Limb (tissue), 2 donors: Measurements from ENCODE around the gene PAX4.
"Not testable (repeated sequence)": the region's sequence is repeated elsewhere in the genome, so short reads cannot be mapped to it uniquely, and the experiment has no call there.

Source experiments
- DNase-seq, 2 donors: peaks; one replicate each; pipeline ENCODE4 v3.0.0-alpha.2; 2016; ENCODE audit errors: extremely low spot score in 2 of 2

The PAX4 gene

DNA sequence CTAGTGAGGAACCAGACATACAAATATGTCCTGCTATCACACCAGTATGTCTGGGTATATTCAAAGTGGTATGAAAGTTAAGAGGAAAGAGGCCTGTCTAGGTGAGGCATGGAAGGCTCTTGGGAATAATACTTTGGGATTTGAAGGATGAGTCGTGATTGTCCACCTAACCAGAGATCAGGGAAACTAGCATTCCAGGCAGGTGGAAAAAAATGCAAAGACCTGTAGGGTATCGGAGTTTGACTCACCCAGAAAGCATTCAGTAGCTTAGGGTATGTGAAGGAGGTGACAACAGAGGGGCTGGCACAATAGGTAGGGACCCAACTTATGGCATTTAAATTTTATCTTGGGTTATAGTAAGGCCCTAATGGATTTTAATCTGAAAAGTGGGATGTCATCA, 31.6 kb downstream of the PAX4 start:
- DNase-seq: no peak

DNA sequence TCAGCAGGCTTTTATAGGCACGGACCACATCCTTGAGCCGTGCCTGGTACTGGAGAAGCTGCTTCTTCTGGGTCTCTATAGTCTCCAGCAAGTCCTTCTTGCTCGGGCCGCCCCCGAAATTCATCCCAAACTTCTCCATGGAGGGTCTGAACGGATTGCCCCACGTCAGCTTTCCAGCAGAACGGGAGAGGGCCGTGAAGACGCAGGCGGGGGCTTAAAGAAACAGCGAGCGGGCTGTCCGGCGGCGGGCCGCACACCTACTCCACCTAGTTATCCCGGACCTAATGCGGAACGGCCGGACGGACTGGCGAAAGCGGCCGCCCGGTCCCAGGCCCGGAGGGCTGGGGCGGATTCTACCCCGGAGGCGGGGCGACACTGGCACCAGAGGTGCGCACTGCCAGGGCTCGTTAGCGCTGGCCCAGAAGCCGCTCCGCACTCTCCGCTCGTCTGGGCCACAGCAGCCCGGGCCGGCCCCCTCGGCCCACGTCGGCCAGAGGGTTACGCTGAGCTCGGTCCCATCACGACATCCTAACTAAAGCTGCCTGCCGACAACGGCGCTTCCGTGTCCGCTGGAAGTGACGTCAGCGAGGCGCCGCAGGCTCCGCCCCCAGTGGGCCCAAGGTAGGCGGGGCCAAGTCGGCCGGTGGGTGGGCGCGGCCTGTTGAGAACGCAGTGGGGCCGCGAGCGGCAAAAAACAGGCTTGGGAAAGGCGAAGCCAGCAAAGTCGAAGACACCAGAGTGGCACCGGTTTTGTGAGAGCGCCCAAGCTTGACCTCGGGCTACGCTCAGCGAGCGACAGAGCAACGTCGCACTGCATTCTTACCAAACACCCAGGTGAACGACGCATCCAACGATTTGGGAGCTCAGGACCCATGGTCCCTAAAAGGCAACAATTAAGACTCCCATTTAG, 32.6 kb downstream of the PAX4 start, which contains the start of gene GCC1:
Gene GCC1 (minus strand): TSS at position 553 of the 910 bp plus-strand sequence. CDS start 414 bp downstream, at position 139.
- DNase-seq: peak; percentile 92 to 97

DNA sequence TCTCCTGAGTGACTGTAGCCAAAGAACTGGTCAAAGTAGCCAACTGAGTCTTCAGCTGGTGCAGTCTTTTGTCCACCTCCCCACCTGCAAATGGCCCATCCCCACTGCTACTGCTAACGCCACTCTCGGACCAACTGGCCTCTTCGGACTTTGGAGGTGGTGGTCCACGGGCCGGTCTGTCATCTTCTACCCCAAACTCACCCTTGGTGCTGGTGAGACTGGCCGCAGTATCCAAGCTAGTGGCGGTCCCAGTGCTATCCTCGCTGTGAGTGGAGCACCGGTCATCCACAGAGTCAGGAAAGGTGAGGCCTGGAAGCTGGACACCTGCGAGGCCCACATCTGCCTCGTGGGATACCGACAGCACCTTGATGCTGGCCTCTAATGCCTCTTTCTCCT, 33.3 kb downstream of the PAX4 start:
- peak in 1 of 2 donors; percentile 34 for DNase-seq

DNA sequence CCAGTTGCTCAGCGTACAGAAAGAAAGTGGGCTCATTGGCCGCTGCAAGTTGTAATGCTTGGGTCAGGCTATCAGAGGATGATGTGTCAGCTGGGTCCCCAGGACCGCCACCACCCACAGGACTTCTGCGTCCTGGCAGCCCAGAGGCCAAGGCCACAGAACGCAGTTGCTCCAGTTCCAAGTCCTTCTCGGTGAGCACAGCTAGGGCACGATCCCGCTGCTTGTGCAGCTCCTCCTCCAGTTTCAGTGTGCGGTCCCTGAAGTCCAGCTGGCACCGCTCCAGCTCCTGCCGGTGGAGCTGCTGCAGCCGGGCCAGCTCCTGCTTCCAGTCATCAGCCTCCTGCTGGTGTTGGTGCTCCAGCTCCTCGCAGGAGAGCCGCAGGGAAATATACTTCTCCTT, 35.6 kb downstream of the PAX4 start:
- DNase-seq: no peak

DNA sequence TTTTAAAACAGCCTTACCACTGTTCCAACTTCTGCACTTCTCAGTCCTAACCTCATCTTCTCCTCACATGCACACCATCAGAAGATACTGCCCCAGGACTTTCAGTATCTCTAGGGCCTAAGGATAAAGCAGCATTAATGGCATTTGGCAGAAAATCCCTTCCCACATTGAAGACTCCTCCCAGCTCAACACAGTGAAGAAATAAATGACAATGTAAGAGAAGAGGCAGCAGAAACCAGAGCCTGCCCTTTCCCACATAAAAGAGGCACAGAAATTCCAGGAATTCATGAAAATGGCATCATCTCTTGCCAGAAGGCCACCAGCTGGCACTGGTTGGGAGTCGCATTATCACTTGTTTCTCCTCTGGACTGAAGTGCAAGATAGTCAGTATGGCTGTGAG, 36.2 kb downstream of the PAX4 start:
- no peak for DNase-seq

DNA sequence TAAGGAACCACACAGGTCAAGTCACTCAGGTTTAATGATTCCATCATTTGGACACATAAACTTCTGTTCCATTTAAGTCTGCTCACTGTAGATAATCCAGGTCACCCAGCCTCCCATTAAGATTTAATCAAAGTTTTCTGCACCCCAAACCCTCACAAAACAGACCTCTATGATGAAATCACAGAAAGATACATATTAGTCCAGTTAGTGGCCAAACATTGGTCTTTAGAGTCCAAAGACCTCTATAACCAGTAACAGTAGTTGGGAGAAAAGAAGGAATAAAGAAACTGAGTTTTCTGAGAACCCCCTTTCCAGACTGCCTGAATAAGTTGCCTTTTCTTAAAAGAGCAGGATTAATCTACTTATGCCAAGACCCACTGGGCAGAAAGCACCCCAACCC, 37.3 kb downstream of the PAX4 start:
- DNase-seq: no peak

DNA sequence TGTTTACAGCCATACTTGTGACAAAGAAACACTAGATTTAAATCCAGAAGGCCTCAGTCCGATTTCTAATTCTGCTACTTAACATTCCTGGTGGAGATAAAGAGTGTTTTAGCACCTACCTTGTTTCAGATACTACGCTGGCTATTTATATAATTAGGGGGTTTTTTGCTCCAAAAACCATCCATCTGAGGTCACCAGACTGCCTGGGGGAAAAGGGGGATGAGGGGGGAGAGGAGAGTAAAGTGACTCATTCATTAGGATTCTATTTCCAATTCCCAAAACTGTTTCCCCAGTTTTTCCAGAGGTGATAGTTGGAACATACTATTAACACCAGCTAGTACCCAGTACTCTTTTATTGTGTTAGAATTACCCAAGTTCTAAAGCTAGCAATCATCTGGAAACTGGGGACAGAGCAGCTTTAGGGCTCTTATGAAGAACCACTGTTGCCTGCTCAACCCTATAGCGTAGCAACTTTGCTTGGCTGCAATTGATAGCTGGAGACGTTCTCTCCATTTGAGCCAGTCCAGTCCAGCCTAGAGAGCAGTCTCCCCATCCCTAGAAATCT, 39.1 kb downstream of the PAX4 start:
- no peak for DNase-seq

DNA sequence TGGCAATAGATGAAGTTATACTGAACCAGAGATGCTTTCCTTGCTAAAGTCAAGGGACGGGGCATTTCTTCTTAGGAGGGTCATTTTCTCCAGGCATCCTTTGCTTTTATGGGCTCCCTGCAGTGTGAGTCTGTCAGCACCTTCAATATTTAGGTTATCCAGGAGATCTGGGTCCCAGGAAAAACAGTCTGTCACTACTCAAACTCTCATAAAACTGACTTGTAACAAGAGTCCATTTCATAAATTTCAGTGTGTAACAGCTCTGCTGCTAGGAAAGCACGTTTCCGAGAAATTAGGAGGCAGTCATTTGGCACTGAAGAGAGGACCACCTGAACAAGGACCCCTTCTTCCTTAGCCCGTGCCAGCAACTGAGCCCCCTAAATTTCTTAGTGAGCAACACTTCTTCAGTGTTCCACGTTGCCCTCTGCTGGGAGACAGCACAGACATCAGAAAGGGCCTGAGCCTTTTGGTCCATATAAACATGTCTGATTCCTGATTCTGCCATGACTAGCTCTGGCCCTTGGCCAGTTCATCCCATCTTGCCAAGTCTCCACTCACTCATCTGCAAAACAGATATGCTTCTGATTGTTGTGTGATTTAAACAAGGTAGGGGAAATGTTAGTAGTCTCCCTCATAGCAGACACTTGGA, 39.8 kb downstream of the PAX4 start:
- no peak for DNase-seq

DNA sequence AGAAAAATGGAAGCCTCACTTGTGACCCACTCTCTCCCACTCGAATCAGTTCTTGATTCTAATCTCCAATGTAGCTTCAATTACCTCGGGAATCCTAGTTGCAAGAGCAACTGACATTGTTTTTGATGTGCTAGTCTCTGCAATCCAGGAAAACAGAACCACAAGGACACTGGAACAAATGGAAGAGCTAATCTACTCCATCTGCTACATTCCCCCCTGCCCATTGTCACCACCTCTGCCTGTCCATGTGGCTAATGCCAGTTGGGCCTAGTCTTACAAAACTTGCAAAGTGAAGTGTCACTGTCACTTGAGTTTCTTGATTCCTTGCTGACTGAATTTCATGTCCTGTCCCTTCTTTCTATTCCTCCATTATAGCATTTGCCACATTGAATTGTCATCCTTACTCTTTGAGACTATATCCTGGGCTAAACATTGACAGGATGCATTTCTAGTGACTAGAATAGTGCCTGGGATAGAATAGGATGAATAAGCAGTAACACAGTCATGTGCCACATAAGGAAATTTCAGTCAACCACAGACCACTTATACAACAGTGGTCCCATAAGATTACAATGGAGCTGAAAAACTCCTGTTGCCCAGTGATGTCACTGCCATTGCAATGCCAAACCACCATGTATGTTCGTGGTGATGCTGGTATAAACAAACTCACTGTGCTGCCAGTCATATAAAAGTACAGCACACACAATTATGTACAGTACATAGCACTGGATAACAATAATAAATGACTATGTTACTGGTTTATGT, 46.0 kb downstream of the PAX4 start:
- no peak for DNase-seq

DNA sequence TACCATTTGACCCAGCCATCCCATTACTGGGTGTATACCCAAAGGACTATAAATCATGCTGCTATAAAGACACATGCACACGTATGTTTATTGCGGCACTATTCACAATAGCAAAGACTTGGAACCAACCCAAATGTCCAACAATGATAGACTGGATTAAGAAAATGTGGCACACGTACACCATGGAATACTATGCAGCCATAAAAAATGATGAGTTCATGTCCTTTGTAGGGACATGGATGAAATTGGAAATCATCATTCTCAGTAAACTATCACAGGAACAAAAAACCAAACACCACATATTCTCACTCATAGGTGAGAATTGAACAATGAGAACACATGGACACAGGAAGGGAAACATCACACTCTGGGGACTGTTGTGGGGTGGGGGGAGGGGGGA, 49.9 kb downstream of the PAX4 start:
- not testable (repeated sequence) for DNase-seq

DNA sequence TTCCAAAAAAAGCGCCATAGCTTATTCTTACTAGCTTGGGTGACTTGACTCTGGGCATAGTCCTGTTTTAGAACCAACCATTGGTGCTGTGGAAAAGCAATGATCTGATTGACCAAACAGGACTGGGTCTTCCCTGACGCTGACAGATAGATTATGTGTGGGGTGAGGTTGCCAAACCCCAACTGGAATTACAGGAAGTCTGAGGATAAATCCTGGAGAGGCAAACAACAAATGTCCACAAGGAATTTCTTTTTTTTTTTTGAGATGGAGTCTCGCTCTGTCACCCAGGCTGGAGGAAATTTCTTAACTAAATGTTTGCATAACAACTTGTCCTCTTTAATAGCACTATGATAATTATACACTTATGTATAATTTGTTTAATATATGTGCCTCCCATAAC, 51.7 kb downstream of the PAX4 start:
- no peak for DNase-seq
